IMR-90 (cell line): ENCODE measurements around the gene RIC8A. TPM values are rescaled to one million over a fixed set of nuclear protein-coding genes. Genes with fewer than 3 reads are reported as not detected.

Experiments used
- ATAC-seq: fragments of 200-7000 bp; cut with Tn5 transposase; 2 replicates; pipeline ENCODE4 v1.9.1; 2020; ENCODE audit warnings: low read depth, mild to moderate bottlenecking, moderate library complexity
- BruUV-seq: library from RNA; stranded (reverse); fragments of 400-500 nt; replicated peaks from 2 replicates; lab custom pipeline; 2021; lab: Mats Ljungman, UMichigan
- CTCF ChIA-PET: fragments of 300-600 bp; formaldehyde crosslinking; extraction: SDS; loops from one replicate; lab custom pipeline; 2021; ENCODE audit warnings: antibody characterized with exemption; lab: Yijun Ruan, JAX
- POLR2A ChIA-PET: fragments of 300-600 bp; sonication (Branson Sonifier 250); formaldehyde crosslinking; loops from one replicate; lab custom pipeline; 2022; ENCODE audit warnings: antibody characterized with exemption; ENCODE audit not compliant: unreplicated experiment; lab: Charles Lee
- DNase-seq: peaks from one replicate; pipeline ENCODE4 v3.0.0; 2013
- H2AFZ ChIP-seq: replicated peaks from 2 replicates; pipeline ENCODE3; 2013; ENCODE audit warnings: low read length, mild to moderate bottlenecking; ENCODE audit not compliant: poor library complexity
- H2AK5ac ChIP-seq: 2 replicates; pipeline ENCODE4 v1.6.1; 2013; ENCODE audit warnings: low read depth, low read length, inconsistent platforms
- H2AK9ac ChIP-seq: replicated peaks from 2 replicates; pipeline ENCODE3; 2013; ENCODE audit warnings: mild to moderate bottlenecking, low read depth, low read length, moderate library complexity; ENCODE audit not compliant: poor library complexity
- H2BK120ac ChIP-seq: 2 replicates; pipeline ENCODE4 v1.6.1; 2013; ENCODE audit warnings: low read depth, low read length, inconsistent platforms
- H2BK15ac ChIP-seq: 3 replicates; pipeline ENCODE4 v1.6.1; 2013; ENCODE audit warnings: low read depth, low read length, inconsistent platforms
- H2BK20ac ChIP-seq: 2 replicates; pipeline ENCODE4 v1.6.1; 2013; ENCODE audit warnings: low read depth, mild to moderate bottlenecking, inconsistent platforms, low read length, moderate library complexity
- H2BK5ac ChIP-seq: 2 replicates; pipeline ENCODE4 v1.6.1; 2013; ENCODE audit warnings: mild to moderate bottlenecking, low read depth, low read length, inconsistent platforms; ENCODE audit not compliant: poor library complexity, severe bottlenecking
- H3K14ac ChIP-seq: replicated peaks from 2 replicates; pipeline ENCODE4 v1.6.1; 2013; ENCODE audit warnings: low read depth, low read length, inconsistent platforms
- H3K18ac ChIP-seq: 2 replicates; pipeline ENCODE4 v1.6.1; 2013; ENCODE audit warnings: low read depth, low read length, control low read depth
- H3K23ac ChIP-seq: 2 replicates; pipeline ENCODE4 v1.6.1; 2013; ENCODE audit warnings: low read depth, low read length, inconsistent platforms
- H3K27ac ChIP-seq: 2 replicates; pipeline ENCODE4 v1.5.1; 2013; ENCODE audit warnings: mild to moderate bottlenecking, control low read depth, low read length; ENCODE audit not compliant: insufficient read depth
- H3K27me3 ChIP-seq: 2 replicates; pipeline ENCODE4 v1.6.1; 2013; ENCODE audit warnings: low read length; ENCODE audit not compliant: control insufficient read depth, insufficient read depth
- H3K36me3 ChIP-seq: 2 replicates; pipeline ENCODE4 v1.6.1; 2013; ENCODE audit warnings: low read length, mixed read lengths; ENCODE audit not compliant: control insufficient read depth, insufficient read depth
- H3K4ac ChIP-seq: 2 replicates; pipeline ENCODE4 v1.6.1; 2013; ENCODE audit warnings: low read depth, low read length, inconsistent platforms
- H3K4me1 ChIP-seq: 2 replicates; pipeline ENCODE4 v1.6.1; 2013; ENCODE audit warnings: low read length, mixed read lengths; ENCODE audit not compliant: control insufficient read depth, insufficient read depth
- H3K4me2 ChIP-seq: 2 replicates; pipeline ENCODE4 v1.6.1; 2013; ENCODE audit warnings: low read depth, mild to moderate bottlenecking, control low read depth, low read length, moderate library complexity
- H3K4me3 ChIP-seq: 2 replicates; pipeline ENCODE4 v1.5.1; 2013; ENCODE audit warnings: low read depth, mild to moderate bottlenecking, control low read depth, low read length, moderate library complexity; ENCODE audit not compliant: insufficient read depth
- H3K56ac ChIP-seq: 2 replicates; pipeline ENCODE4 v1.6.1; 2013; ENCODE audit warnings: low read length, inconsistent platforms; ENCODE audit not compliant: insufficient read depth; ENCODE audit errors: extremely low read depth
- H3K79me1 ChIP-seq, 2 experiments: 2 replicates each; pipeline ENCODE4 v1.6.1; 2013; ENCODE audit warnings: low read length in 2 of 2, inconsistent platforms in 1 of 2, low read depth in 1 of 2
- H3K9ac ChIP-seq: 2 replicates; pipeline ENCODE4 v1.6.1; 2013; ENCODE audit warnings: low read depth, low read length, control low read depth
- H3K9me1 ChIP-seq: 2 replicates; pipeline ENCODE4 v1.6.1; 2013; ENCODE audit warnings: low read length, inconsistent platforms; ENCODE audit not compliant: insufficient read depth
- H3K9me3 ChIP-seq: 2 replicates; pipeline ENCODE4 v1.6.1; 2013; ENCODE audit warnings: low read length; ENCODE audit not compliant: control insufficient read depth, insufficient read depth
- H4K20me1 ChIP-seq: 2 replicates; pipeline ENCODE4 v1.6.1; 2013; ENCODE audit warnings: low read length, inconsistent platforms; ENCODE audit not compliant: insufficient read depth
- H4K5ac ChIP-seq: 2 replicates; pipeline ENCODE4 v1.6.1; 2013; ENCODE audit warnings: mild to moderate bottlenecking, low read depth, low read length, control low read depth
- H4K8ac ChIP-seq, 2 experiments: 2 replicates each; pipeline ENCODE4 v1.6.1; 2013; ENCODE audit warnings: low read depth in 2 of 2, low read length in 2 of 2, control low read depth in 1 of 2, inconsistent platforms in 1 of 2
- H4K91ac ChIP-seq: 2 replicates; pipeline ENCODE4 v1.6.1; 2013; ENCODE audit warnings: low read depth, low read length, inconsistent platforms; ENCODE audit not compliant: insufficient read depth
- BHLHE40 ChIP-seq: fragments of 150-350 bp; IDR thresholded peaks from 2 replicates; pipeline ENCODE4 v1.6.1; 2016; ENCODE audit warnings: mild to moderate bottlenecking, low read depth, low read length
- CEBPB ChIP-seq: IDR thresholded peaks from 2 replicates; pipeline ENCODE4 v1.6.1; 2012; ENCODE audit warnings: low read depth, low read length, improper control_type of control experiment
- CHD1 ChIP-seq: IDR thresholded peaks from 2 replicates; pipeline ENCODE4 v1.6.1; 2012; ENCODE audit warnings: low read depth, low read length, improper control_type of control experiment
- FOS ChIP-seq: fragments of 150-350 bp; IDR thresholded peaks from 2 replicates; pipeline ENCODE4 v1.6.1; 2016; ENCODE audit warnings: low read depth, low read length
- MAZ ChIP-seq: IDR thresholded peaks from 2 replicates; pipeline ENCODE4 v1.6.1; 2012; ENCODE audit warnings: low read depth, mild to moderate bottlenecking, low read length, improper control_type of control experiment, moderate library complexity, borderline replicate concordance
- MXI1 ChIP-seq: IDR thresholded peaks from 2 replicates; pipeline ENCODE4 v1.6.1; 2012; ENCODE audit warnings: low read depth, mild to moderate bottlenecking, low read length, moderate library complexity, borderline replicate concordance
- NFE2L2 ChIP-seq: fragments of 150-350 bp; IDR thresholded peaks from 2 replicates; pipeline ENCODE4 v1.6.1; 2016; ENCODE audit warnings: low read depth, mild to moderate bottlenecking, low read length
- POLR2A ChIP-seq: IDR thresholded peaks from 2 replicates; pipeline ENCODE4 v1.6.1; 2012; ENCODE audit warnings: mild to moderate bottlenecking, low read depth, low read length
- RAD21 ChIP-seq: IDR thresholded peaks from 2 replicates; pipeline ENCODE4 v1.6.1; 2012; ENCODE audit warnings: low read length, improper control_type of control experiment
- RCOR1 ChIP-seq: IDR thresholded peaks from 2 replicates; pipeline ENCODE4 v1.6.1; 2012; ENCODE audit warnings: mild to moderate bottlenecking, low read length, improper control_type of control experiment; ENCODE audit not compliant: insufficient replicate concordance
- RFX5 ChIP-seq: IDR thresholded peaks from 2 replicates; pipeline ENCODE4 v1.8.0; 2012; ENCODE audit warnings: low read depth, mild to moderate bottlenecking, low read length, moderate library complexity
- SMC3 ChIP-seq: fragments of 150-350 bp; IDR thresholded peaks from 2 replicates; pipeline ENCODE4 v1.6.1; 2016; ENCODE audit warnings: low read depth, mild to moderate bottlenecking, antibody characterized with exemption, low read length, moderate library complexity
- WGBS, 2 experiments: methylation state at CpG; one replicate each; pipeline versions ENCODE4 v1.1.5 to v1.1.7; 2013; ENCODE audit warnings: missing lambda C conversion rate in 2 of 2; ENCODE audit not compliant: insufficient read length in 1 of 2; ENCODE audit errors: extremely low coverage in 2 of 2; 5-methylcytosine and 5-hydroxymethylcytosine counted together
- dilution Hi-C: fragments of 300-500 bp; cut with HindIII; formaldehyde crosslinking; loops from one replicate; pipeline ENCODE4 v1.14.3; 2018; ENCODE audit warnings: low sequenced_read_pairs; ENCODE audit not compliant: unreplicated experiment
- in situ Hi-C: fragments of 300-500 bp; cut with MboI; formaldehyde crosslinking; loops from 3 replicates; pipeline ENCODE4 v1.14.3; 2019; ENCODE audit warnings: low sequenced_read_pairs, inconsistent platforms, mixed read lengths
- intact Hi-C: fragments of 100-400 bp; cut with micrococcal nuclease; formaldehyde crosslinking; loops from 2 replicates; pipeline ENCODE4 v1.10.0; 2022
- polyA plus RNA-seq, 3 experiments: library from polyadenylated mRNA; depleted of rRNA; stranded (reverse); fragments of >200 nt; gene quantifications; 2 replicates each; pipeline ENCODE4 v1.2.3, GENCODE V29; 2012; ENCODE audit warnings: low replicate concordance in 1 of 3
- total RNA-seq: library from RNA; depleted of rRNA; stranded (reverse); fragments of >200 nt; gene quantifications from 2 replicates; pipeline ENCODE4 v1.2.3, GENCODE V29; 2012
- TF ChIP-seq, protein P1 (sequence below): fragments of 150-350 bp; IDR thresholded peaks from 2 replicates; pipeline ENCODE4 v1.6.1; 2016; ENCODE audit warnings: low read depth, mild to moderate bottlenecking, low read length, moderate library complexity, borderline replicate concordance
- TF ChIP-seq, protein P2 (sequence below): conservative IDR thresholded peaks from 2 replicates; pipeline ENCODE4 v1.5.1; 2012; ENCODE audit warnings: mild to moderate bottlenecking, low read depth, low read length, improper control_type of control experiment

The RIC8A gene
- total and polyA plus RNA-seq, 2 of the 4 experiments (the other 2 are of a cell fraction), result 129 to 188 TPM

DNA sequence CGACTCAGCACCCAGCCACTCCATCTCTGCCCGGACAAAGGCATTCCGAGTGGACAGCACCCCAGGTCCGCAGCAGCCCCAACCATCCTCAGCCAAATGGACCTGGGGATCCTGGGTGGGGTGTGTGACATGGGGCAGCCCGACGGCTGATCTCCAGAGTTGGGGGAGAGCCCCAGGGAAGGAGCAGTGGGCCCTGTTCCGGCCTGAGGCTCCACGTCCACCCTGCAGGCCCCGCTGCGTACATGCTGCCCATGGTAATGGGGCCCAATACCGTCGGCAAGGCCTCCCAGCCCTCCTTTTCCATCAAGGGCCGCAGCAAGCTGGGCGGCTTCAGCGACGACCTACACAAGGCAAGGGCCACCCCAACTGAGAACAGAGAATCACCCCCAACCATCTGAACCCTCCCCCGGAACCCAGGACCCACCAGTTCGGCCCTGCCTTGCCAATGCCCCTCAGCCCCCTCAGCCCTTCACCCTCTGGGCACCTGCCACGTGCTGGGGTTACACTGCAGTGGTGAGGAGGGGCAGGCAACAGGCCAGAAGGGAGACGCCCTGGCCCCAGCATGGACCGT, 9.2 kb upstream of the RIC8A start:
- Histone ChIP-seq H3K9me1 (peaks cover 12% of the 10 kb centered on the region; the same call in 1 of the 2 replicates), H3K9me3 (no peaks in the 10 kb centered on the region), H3K56ac (no peak overlapping the region), H4K20me1 (peaks cover 25% of the 10 kb centered on the region), H2BK5ac (no peak overlapping the region), H3K4me2 (no peak overlapping the region), H2AK5ac (no peak overlapping the region; the same call in 1 of the 2 replicates), H3K4me1 (no peaks in the 10 kb centered on the region), H4K8ac (no peak overlapping the region), H3K79me1 (peaks cover 6 to 31% of the 10 kb centered on the region in 2 experiments; a peak in 2 of 4 replicates), H2BK15ac (no peak overlapping the region), H2AFZ (no peak overlapping the region), H2BK120ac (no peak overlapping the region), H2BK20ac (no peak overlapping the region), H2AK9ac (no peak overlapping the region), H4K5ac (no peak overlapping the region), H3K23ac (no peak overlapping the region), H3K4ac (no peak overlapping the region), H3K27me3 (no peaks in the 10 kb centered on the region), H3K9ac (no peak overlapping the region), H3K36me3 (peaks cover 20% of the 10 kb centered on the region), H3K27ac (no peak overlapping the region), H3K18ac (no peak overlapping the region), H3K4me3 (no peak overlapping the region), H3K14ac (no peak overlapping the region), H4K91ac (no peak overlapping the region)
- WGBS, 2 experiments, result no CpG with 5 or more reads among the region's 21 CpGs
- BruUV-seq, result no TSS peak
- CTCF ChIA-PET, result no interaction called here
- no peak for ATAC-seq
- in situ Hi-C loops (no loop called here), intact Hi-C loops (no loop called here), dilution Hi-C loops (no loop called here)
- no peak for TF ChIP-seq MXI1
- TF ChIP-seq POLR2A, result no peak
- TF ChIP-seq MAZ, result no peak
- no peak for TF ChIP-seq RFX5
- TF ChIP-seq SMC3, result no peak
- TF ChIP-seq, protein P1, sequence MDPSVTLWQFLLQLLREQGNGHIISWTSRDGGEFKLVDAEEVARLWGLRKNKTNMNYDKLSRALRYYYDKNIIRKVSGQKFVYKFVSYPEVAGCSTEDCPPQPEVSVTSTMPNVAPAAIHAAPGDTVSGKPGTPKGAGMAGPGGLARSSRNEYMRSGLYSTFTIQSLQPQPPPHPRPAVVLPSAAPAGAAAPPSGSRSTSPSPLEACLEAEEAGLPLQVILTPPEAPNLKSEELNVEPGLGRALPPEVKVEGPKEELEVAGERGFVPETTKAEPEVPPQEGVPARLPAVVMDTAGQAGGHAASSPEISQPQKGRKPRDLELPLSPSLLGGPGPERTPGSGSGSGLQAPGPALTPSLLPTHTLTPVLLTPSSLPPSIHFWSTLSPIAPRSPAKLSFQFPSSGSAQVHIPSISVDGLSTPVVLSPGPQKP, result no peak
- TF ChIP-seq, protein P2, sequence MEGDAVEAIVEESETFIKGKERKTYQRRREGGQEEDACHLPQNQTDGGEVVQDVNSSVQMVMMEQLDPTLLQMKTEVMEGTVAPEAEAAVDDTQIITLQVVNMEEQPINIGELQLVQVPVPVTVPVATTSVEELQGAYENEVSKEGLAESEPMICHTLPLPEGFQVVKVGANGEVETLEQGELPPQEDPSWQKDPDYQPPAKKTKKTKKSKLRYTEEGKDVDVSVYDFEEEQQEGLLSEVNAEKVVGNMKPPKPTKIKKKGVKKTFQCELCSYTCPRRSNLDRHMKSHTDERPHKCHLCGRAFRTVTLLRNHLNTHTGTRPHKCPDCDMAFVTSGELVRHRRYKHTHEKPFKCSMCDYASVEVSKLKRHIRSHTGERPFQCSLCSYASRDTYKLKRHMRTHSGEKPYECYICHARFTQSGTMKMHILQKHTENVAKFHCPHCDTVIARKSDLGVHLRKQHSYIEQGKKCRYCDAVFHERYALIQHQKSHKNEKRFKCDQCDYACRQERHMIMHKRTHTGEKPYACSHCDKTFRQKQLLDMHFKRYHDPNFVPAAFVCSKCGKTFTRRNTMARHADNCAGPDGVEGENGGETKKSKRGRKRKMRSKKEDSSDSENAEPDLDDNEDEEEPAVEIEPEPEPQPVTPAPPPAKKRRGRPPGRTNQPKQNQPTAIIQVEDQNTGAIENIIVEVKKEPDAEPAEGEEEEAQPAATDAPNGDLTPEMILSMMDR, result no peak
- TF ChIP-seq BHLHE40, result no peak
- no peak for TF ChIP-seq CHD1
- TF ChIP-seq RCOR1, result no peak
- no peak for TF ChIP-seq FOS
- TF ChIP-seq CEBPB, result no peak
- no peak for TF ChIP-seq NFE2L2
- TF ChIP-seq RAD21, result no peak
- DNase-seq, result no peak
- POLR2A ChIA-PET, result no interaction called here
